NCI-H2227 treated with DMSO at 0.1 percent for 48 hours (cell line): ENCODE data around the gene IQSEC2.
A peak's percentile ranks its signal among the peaks of the same experiment; 100 is the strongest.

Experiments
- DNase-seq: peaks from one replicate; lab custom pipeline; 2025; lab: John Stamatoyannopoulos, UW

Gene IQSEC2

GRCh38 chrX:53281321-53281822 is at the start of gene IQSEC2:
Gene IQSEC2 (minus strand): TSS chrX:53281584.
- no peak for DNase-seq

GRCh38 chrX:53330331-53330730 is 48.9 kb upstream of the IQSEC2 start:
- DNase-seq, result no peak

- DNase-seq, result no peak
Observed at GRCh38 chrX:53324803-53325202, 43.4 kb upstream of the IQSEC2 start.

- DNase-seq, result no peak
Observed at GRCh38 chrX:53324085-53324484, 42.7 kb upstream of the IQSEC2 start.

GRCh38 chrX:53323196-53323595 is 41.8 kb upstream of the IQSEC2 start:
- no peak for DNase-seq

- DNase-seq, result no peak
Observed at GRCh38 chrX:53321943-53322497, 40.6 kb upstream of the IQSEC2 start.

GRCh38 chrX:53321230-53321942 is 40.0 kb upstream of the IQSEC2 start:
- DNase-seq, result peak; percentile 18

GRCh38 chrX:53320543-53321229 is 39.3 kb upstream of the IQSEC2 start:
- DNase-seq, result no peak

GRCh38 chrX:53319614-53320542 is 38.5 kb upstream of the IQSEC2 start:
- no peak for DNase-seq

- no peak for DNase-seq
Observed at GRCh38 chrX:53318766-53319353, 37.5 kb upstream of the IQSEC2 start.

- peak; percentile 63 for DNase-seq
Observed at GRCh38 chrX:53317365-53318069, 36.1 kb upstream of the IQSEC2 start.

GRCh38 chrX:53316860-53317237 is 35.5 kb upstream of the IQSEC2 start:
- DNase-seq, result no peak

- no peak for DNase-seq
Observed at GRCh38 chrX:53316111-53316859, 34.9 kb upstream of the IQSEC2 start.

GRCh38 chrX:53313728-53314105 is 32.3 kb upstream of the IQSEC2 start:
- no peak for DNase-seq

GRCh38 chrX:53312946-53313727 is 31.8 kb upstream of the IQSEC2 start:
- peak; percentile 75 for DNase-seq

GRCh38 chrX:53309837-53310236 is 28.5 kb upstream of the IQSEC2 start:
- DNase-seq, result no peak

- DNase-seq, result no peak
Observed at GRCh38 chrX:53308836-53309235, 27.5 kb upstream of the IQSEC2 start.

GRCh38 chrX:53305996-53306937 is 24.9 kb upstream of the IQSEC2 start:
- no peak for DNase-seq
